GM13977 (cell line): Measurements from ENCODE around the gene PDK2.
A peak's percentile ranks its signal among the peaks of the same experiment; 100 is the strongest.

ENCODE experiments used
- DNase-seq: peaks from one replicate; pipeline ENCODE4 v3.0.0; 2012; ENCODE audit warnings: low spot score
- in situ Hi-C: fragments of 300-500 bp; cut with MboI; formaldehyde crosslinking; loops from one replicate; pipeline ENCODE4 v1.12.0; 2022; ENCODE audit warnings: low sequenced_read_pairs, low pct_unique_long_range_greater_than_20kb, mixed read lengths, inconsistent platforms; ENCODE audit not compliant: unreplicated experiment
- TF ChIP-seq, protein P1 (sequence below): IDR thresholded peaks from 2 replicates; pipeline ENCODE4 v1.5.1; 2012; ENCODE audit warnings: mild to moderate bottlenecking, control low read depth; ENCODE audit not compliant: insufficient read depth; ENCODE audit errors: extremely low read depth, missing control alignments

PDK2 gene

DNA sequence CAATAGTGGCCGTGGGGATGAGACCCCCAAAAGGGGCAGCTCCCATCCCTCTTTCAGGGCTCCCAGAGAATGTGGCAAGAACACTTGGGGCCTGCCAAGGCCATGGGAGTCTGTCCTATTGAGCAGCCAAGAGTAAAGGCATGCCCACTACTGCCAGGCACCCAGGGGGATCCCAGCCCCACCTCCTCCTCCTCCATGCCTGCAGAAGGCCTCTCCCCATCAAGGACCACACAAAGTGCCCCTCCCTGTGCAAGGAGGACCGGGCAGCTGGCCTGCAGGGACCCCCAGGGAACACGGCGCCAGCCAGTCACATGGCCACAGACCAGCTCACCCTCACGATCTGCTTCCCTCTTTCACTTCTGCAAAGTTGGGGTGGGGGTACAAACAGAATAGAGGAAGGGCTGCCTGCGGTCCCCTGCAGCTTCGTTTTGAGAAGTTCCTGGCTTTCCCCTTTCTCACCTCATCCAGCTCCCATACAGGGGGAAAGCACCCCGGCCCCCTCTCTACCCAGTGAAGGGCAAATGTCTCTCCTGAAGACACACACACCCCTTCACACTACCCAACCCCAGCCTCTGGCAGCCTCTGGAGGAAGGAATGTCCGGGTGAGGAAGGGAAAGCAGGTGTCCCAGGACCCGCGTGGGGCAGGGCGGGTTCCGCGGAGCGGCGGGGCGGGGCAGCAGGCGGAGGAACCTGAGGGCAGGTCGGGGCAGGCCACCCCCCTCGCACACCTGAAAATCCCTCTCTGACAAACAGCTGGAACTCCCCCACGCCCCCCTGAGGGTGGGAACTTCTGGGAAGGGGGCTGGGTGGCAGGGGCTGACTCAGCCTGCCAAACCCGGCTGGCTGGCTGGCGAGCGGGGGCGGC lies 53.3 kb downstream of the PDK2 start:
- in situ Hi-C loops = no loop called here
- peak; percentile 89 for DNase-seq
- TF ChIP-seq, protein P1, sequence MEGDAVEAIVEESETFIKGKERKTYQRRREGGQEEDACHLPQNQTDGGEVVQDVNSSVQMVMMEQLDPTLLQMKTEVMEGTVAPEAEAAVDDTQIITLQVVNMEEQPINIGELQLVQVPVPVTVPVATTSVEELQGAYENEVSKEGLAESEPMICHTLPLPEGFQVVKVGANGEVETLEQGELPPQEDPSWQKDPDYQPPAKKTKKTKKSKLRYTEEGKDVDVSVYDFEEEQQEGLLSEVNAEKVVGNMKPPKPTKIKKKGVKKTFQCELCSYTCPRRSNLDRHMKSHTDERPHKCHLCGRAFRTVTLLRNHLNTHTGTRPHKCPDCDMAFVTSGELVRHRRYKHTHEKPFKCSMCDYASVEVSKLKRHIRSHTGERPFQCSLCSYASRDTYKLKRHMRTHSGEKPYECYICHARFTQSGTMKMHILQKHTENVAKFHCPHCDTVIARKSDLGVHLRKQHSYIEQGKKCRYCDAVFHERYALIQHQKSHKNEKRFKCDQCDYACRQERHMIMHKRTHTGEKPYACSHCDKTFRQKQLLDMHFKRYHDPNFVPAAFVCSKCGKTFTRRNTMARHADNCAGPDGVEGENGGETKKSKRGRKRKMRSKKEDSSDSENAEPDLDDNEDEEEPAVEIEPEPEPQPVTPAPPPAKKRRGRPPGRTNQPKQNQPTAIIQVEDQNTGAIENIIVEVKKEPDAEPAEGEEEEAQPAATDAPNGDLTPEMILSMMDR = no peak

DNA sequence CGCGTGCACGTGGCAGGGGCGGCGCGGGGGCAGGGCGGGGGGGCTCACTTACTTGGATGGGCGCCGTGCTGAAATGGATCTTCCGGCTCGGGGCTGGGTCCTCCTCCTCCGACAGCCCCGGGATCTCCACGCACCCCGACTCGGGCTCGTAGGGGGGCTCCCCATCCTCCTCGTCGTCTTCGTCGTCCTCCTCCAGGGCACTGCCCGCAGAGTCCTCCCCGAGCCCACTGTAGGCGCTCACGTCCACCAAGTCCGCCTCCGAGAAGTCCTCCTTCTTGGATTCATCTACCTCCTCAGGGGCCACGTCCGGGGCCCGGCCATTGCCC lies 53.9 kb downstream of the PDK2 start:
- TF ChIP-seq, protein P1 = no peak
- in situ Hi-C loops = no loop called here

DNA sequence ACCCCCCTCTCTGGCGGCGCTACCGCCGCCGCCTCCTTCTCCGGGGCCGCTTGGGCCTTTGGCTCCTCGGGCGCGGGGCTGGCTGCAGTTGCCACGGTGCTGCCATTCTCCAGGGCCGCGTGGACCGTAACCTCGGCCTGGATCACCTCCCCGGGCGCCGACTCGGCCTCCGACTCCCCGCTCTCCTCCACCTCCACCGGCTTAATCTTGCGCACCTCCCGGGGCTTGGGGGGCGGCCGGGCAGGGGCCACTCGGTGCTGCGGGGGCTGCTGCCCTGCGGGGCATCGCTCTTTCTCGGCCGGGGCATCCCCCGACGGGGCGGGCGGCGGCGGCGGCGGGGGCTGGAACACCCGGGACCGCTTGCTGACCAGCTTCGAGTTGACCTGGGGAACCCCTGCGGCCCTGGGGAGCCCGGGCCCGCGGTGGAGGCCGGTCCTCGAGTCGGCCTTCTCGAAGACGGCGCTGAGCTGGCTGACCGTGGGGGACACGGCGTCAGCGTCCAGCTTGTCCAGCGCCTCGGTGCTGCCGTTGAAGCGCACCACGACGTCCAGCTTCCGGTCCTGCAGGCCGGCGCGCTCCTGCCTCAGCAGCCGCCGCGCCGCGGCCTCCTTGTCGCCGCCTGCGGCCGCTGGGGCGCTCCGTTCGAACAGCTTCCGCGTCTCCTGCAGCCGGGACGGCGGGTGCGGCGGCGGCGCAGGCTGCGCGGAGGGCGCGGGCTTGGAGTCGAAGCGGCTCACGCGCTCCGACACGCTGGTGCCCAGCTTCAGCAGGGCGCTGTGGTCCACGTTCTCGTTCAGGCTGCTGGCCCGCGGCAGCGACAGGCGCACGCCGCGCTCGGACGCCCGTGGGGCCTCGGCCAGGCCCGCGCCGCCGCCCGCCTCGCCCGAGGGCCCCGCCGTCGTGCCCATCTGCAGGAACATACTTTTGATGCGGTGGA lies 54.5 kb downstream of the PDK2 start:
- in situ Hi-C loops = no loop called here
- TF ChIP-seq, protein P1 = peak; percentile 13
- no peak for DNase-seq

More for the DNA sequence above, 53.9 kb downstream of the PDK2 start:
- DNase-seq = no peak

DNA sequence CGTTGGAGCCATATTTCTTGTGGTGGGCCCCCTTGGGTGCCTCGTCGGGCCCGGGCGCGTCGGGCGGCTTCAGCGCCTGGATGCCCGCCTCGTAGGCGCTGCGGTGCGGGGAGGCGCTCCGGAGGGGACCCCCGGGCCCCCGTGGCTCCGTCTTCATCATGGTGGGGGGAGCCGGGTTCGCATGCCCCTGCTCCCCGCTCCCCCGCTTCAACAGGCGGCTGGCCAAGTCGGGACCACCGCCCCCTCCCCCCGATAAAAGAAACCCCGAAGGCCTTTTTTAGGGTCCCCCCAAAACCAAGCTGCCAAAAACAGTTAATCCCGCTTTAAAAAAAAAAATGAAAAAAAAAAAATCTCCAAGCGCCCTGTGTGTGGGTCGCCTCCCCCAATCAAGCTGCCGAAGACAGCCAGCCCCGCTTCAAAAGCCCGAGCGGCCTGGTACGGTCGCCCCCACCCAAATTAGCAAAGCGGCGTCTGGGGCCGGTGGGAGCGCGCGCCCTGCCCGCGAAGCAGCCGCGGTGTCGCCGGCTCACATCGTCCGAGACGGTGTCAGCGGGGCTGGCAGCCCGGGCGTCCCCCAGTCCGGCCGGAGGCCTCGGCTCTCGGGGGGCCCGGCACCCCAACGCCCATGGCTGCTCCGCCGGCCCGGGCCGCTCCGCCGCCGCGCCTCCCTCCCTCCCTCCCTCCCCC lies 55.3 kb downstream of the PDK2 start, which contains the start of gene PPP1R9B:
Gene PPP1R9B, minus strand, starts transcription at position 324 of the 687 bp plus-strand sequence. Its CDS starts 164 bp downstream, at position 160.
- TF ChIP-seq, protein P1 = no peak
- no peak for DNase-seq
- in situ Hi-C loops = no loop called here

DNA sequence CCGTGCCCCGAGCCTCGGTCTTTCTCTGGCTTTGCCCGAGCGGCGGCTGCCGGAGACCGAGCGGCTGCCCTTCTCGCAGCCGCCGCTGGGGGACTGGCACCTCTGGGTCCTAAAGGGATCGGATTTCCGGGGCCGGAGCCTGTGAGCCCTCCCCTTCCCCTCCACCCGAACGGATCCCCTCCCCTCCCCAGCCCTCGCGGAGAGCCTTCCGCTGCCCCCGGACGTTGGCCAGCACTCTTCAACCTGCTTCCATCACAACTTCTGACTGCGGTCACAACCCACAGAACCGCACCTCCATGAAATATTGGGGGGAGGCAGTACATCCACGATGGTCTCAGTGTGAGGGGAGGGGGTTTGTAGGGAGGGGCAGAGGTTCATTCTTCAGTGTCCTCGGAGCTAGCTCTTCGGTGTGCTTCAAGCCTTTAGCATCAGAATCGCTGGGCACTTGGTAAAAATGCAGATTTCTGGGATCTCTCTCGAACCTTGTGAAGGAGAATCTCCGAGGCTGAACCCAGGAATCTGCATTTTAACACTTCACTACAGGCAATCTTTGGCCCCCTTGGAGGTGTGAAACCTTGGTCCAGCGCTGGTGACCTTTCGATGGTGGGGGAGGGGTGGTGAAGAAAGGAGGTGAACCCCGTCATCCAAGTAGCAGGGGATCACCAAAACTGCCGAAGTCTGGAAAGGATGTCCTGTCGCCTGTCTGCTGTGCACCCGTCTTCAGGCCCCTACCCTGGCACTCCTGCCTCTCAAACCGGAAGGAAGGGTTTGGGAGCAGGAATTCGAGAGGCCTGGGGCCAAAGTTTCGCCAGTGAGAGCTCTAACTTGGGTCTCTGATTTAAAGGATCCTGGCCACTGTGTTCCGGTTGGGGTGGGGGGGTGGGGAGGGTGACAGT lies 56.1 kb downstream of the PDK2 start:
- in situ Hi-C loops = no loop called here
- TF ChIP-seq, protein P1 = peak; percentile 55
- peak; percentile 98 for DNase-seq
